H1 (cell line): Measurements from ENCODE around the gene ETNPPL. TPM values are rescaled to one million over a fixed set of nuclear protein-coding genes. Genes with fewer than 3 reads are reported as not detected.

Experiments
- CTCF ChIA-PET: fragments of 300-600 bp; sonication (Branson Sonifier 250); formaldehyde crosslinking; loops from one replicate; lab custom pipeline; 2021; ENCODE audit not compliant: partially characterized antibody; lab: Charles Lee
- POLR2A ChIA-PET: fragments of 300-600 bp; sonication (Branson Sonifier 250); formaldehyde crosslinking; loops from one replicate; lab custom pipeline; 2021; ENCODE audit warnings: inconsistent platforms; ENCODE audit not compliant: partially characterized antibody; lab: Charles Lee
- DNase-seq, 2 experiments: peaks; one replicate each; pipeline versions ENCODE4 v3.0.0 to v3.0.0-alpha.2; 2010 to 2022; ENCODE audit warnings: low spot score in 2 of 2, low read depth in 1 of 2, mixed read lengths in 1 of 2
- FAIRE-seq: peaks from 2 replicates; lab custom pipeline; 2011; peaks lifted over from hg19 to GRCh38; lab: Jason Lieb, UNC
- H2AFZ ChIP-seq: 2 replicates; pipeline ENCODE4 v1.8.1; 2012; ENCODE audit warnings: low read length, inconsistent platforms
- H2AK5ac ChIP-seq: 2 replicates; pipeline ENCODE4 v1.6.1; 2013; ENCODE audit warnings: low read depth, low read length
- H2BK120ac ChIP-seq: replicated peaks from 2 replicates; pipeline ENCODE3; 2013; ENCODE audit warnings: low read depth, low read length, inconsistent platforms
- H2BK12ac ChIP-seq: 2 replicates; pipeline ENCODE4 v1.6.1; 2013; ENCODE audit warnings: low read depth, low read length
- H2BK15ac ChIP-seq: 2 replicates; pipeline ENCODE4 v1.6.1; 2013; ENCODE audit warnings: low read length
- H2BK20ac ChIP-seq: 2 replicates; pipeline ENCODE4 v1.6.1; 2013; ENCODE audit warnings: low read length
- H2BK5ac ChIP-seq: 2 replicates; pipeline ENCODE4 v1.6.1; 2013; ENCODE audit warnings: low read depth, low read length
- H3K14ac ChIP-seq: 2 replicates; pipeline ENCODE4 v1.6.1; 2013; ENCODE audit warnings: inconsistent platforms; ENCODE audit not compliant: insufficient read length
- H3K18ac ChIP-seq: 2 replicates; pipeline ENCODE4 v1.6.1; 2013; ENCODE audit warnings: low read length; ENCODE audit errors: extremely low read depth
- H3K23ac ChIP-seq: 2 replicates; pipeline ENCODE4 v1.6.1; 2013; ENCODE audit warnings: inconsistent platforms; ENCODE audit not compliant: insufficient read length
- H3K23me2 ChIP-seq: 2 replicates; pipeline ENCODE4 v1.6.1; 2013; ENCODE audit warnings: low read depth, low read length
- H3K27ac ChIP-seq: 2 replicates; pipeline ENCODE4 v1.6.1; 2011; ENCODE audit warnings: low read depth, low read length, inconsistent platforms
- H3K27me3 ChIP-seq, 4 experiments: replicated peaks in 1 of 4; 1 replicate in 1 of 4; 2 replicates in 3 of 4; pipeline versions ENCODE4 v1.6.1 to v1.8.1; 2011 to 2013; ENCODE audit warnings: low read length in 3 of 4, mild to moderate bottlenecking in 3 of 4, inconsistent platforms in 2 of 4, mixed read lengths in 2 of 4, moderate library complexity in 1 of 4; ENCODE audit not compliant: control insufficient read depth in 3 of 4, insufficient read depth in 3 of 4; ENCODE audit errors: extremely low read depth in 1 of 4
- H3K36me3 ChIP-seq, 4 experiments: 2 replicates each; pipeline versions ENCODE4 v1.6.1 to v1.8.1; 2011 to 2013; ENCODE audit warnings: mild to moderate bottlenecking in 4 of 4, low read length in 3 of 4, moderate library complexity in 2 of 4, control low read depth in 1 of 4, inconsistent platforms in 1 of 4; ENCODE audit not compliant: insufficient read depth in 4 of 4, control insufficient read depth in 2 of 4
- H3K4ac ChIP-seq: replicated peaks from 2 replicates; pipeline ENCODE3; 2013; ENCODE audit warnings: low read length, low read depth, mixed read lengths, inconsistent platforms; ENCODE audit not compliant: insufficient read length
- H3K4me1 ChIP-seq, 4 experiments: replicated peaks in 1 of 4; 1 replicate in 1 of 4; 2 replicates in 3 of 4; pipeline versions ENCODE4 v1.6.1 to v1.8.1; 2011 to 2013; ENCODE audit warnings: low read length in 3 of 4, inconsistent platforms in 2 of 4, mixed read lengths in 1 of 4; ENCODE audit not compliant: insufficient read depth in 4 of 4, control insufficient read depth in 3 of 4
- H3K4me2 ChIP-seq, 2 experiments: 2 replicates each; pipeline versions ENCODE4 v1.6.1 to v1.8.1; 2011 to 2013; ENCODE audit warnings: low read depth in 2 of 2, low read length in 2 of 2, control low read depth in 1 of 2, inconsistent platforms in 1 of 2, mild to moderate bottlenecking in 1 of 2; ENCODE audit not compliant: insufficient read depth in 1 of 2
- H3K4me3 ChIP-seq, 4 experiments: fragments of 200-600, 300-600 bp in 1 of 4; sonication (generic), shearing (Covaris generic), sonication (Bioruptor Twin) in 1 of 4; 2 replicates each; pipeline versions ENCODE4 v1.5.1 to v1.8.1; 2011 to 2016; ENCODE audit warnings: low read length in 4 of 4, low read depth in 3 of 4, control low read depth in 2 of 4, inconsistent platforms in 2 of 4, mild to moderate bottlenecking in 2 of 4, mixed read lengths in 1 of 4, moderate library complexity in 1 of 4; ENCODE audit not compliant: insufficient read depth in 2 of 4; ENCODE audit errors: extremely low read depth in 1 of 4
- H3K56ac ChIP-seq: replicated peaks from 2 replicates; pipeline ENCODE3; 2013; ENCODE audit warnings: low read depth, mild to moderate bottlenecking, mixed read lengths, low read length, inconsistent platforms; ENCODE audit not compliant: insufficient read length
- H3K79me1 ChIP-seq: 2 replicates; pipeline ENCODE4 v1.6.1; 2013; ENCODE audit warnings: low read depth, low read length, control low read depth
- H3K79me2 ChIP-seq, 2 experiments: 2 replicates each; pipeline versions ENCODE4 v1.6.1 to v1.8.1; 2012 to 2013; ENCODE audit warnings: low read length in 2 of 2, mild to moderate bottlenecking in 2 of 2, inconsistent platforms in 1 of 2; ENCODE audit not compliant: insufficient read depth in 2 of 2, control insufficient read depth in 1 of 2
- H3K9ac ChIP-seq, 4 experiments: replicated peaks in 1 of 4; 1 replicate in 1 of 4; 2 replicates in 3 of 4; pipeline versions ENCODE4 v1.6.1 to v1.8.1; 2011 to 2013; ENCODE audit warnings: low read depth in 3 of 4, low read length in 3 of 4, control low read depth in 2 of 4, mild to moderate bottlenecking in 2 of 4, moderate library complexity in 2 of 4, inconsistent platforms in 1 of 4; ENCODE audit errors: extremely low read depth in 1 of 4
- H3K9me3 ChIP-seq, 2 experiments: 2 replicates each; pipeline versions ENCODE4 v1.6.1 to v1.8.1; 2012 to 2013; ENCODE audit warnings: mild to moderate bottlenecking in 2 of 2, moderate library complexity in 2 of 2, control low read depth in 1 of 2, inconsistent platforms in 1 of 2, low read depth in 1 of 2, low read length in 1 of 2, mixed read lengths in 1 of 2; ENCODE audit not compliant: insufficient read depth in 2 of 2
- H4K20me1 ChIP-seq, 2 experiments: replicated peaks in 1 of 2; 2 replicates each; pipeline versions ENCODE3 to v1.8.1; 2011 to 2013; ENCODE audit warnings: inconsistent platforms in 2 of 2, low read length in 2 of 2, mild to moderate bottlenecking in 1 of 2; ENCODE audit not compliant: insufficient read depth in 2 of 2, control insufficient read depth in 1 of 2
- H4K5ac ChIP-seq: 2 replicates; pipeline ENCODE4 v1.6.1; 2013; ENCODE audit warnings: low read length, low read depth, mixed read lengths, inconsistent platforms; ENCODE audit not compliant: insufficient read length
- H4K8ac ChIP-seq: 2 replicates; pipeline ENCODE4 v1.8.0; 2013; ENCODE audit warnings: mild to moderate bottlenecking, moderate library complexity, low read length, inconsistent platforms; ENCODE audit not compliant: insufficient read depth; ENCODE audit errors: extremely low read depth
- H4K91ac ChIP-seq: replicated peaks from 2 replicates; pipeline ENCODE3; 2013; ENCODE audit warnings: low read length, mixed read lengths, inconsistent platforms; ENCODE audit not compliant: insufficient read length
- POU5F1 ChIP-seq: IDR thresholded peaks from 2 replicates; pipeline ENCODE4 v1.6.1; 2011; ENCODE audit warnings: low read depth, mild to moderate bottlenecking, low read length, moderate library complexity
- WGBS, 2 experiments: shearing (Covaris generic) in 1 of 2; methylation state at CpG; one replicate each; pipeline versions ENCODE4 v1.1.6 to v1.1.7; 2013 to 2015; ENCODE audit warnings: low lambda C conversion rate in 2 of 2, mixed read lengths in 2 of 2, inconsistent platforms in 1 of 2, low coverage in 1 of 2, missing lambda C conversion rate in 1 of 2; ENCODE audit not compliant: insufficient replicate concordance in 2 of 2, insufficient coverage in 1 of 2, insufficient read length in 1 of 2; ENCODE audit errors: extremely low coverage in 1 of 2, missing lambda C conversion rate in 1 of 2; 5-methylcytosine and 5-hydroxymethylcytosine counted together
- polyA plus RNA-seq, 7 experiments: library from polyadenylated mRNA; depleted of rRNA in 3 of 7; stranded (reverse) in 5 of 7; unstranded in 2 of 7; fragments of >200 nt in 5 of 7; fragments of 200-250 nt in 2 of 7; gene quantifications; 1 replicate in 5 of 7; 2 replicates in 1 of 7; 4 replicates in 1 of 7; pipeline versions ENCODE4 v1.2.1 to v1.2.3, GENCODE V29; 2011 to 2013; ENCODE audit warnings: missing spikeins in 2 of 7, mixed read lengths in 2 of 7
- total RNA-seq: library from RNA; stranded (reverse); fragmentation: NEBNext Ultra II Directional; extraction: Animal tissue kit (Norgen Biotek cat#: 25700); gene quantifications from 2 replicates; pipeline ENCODE4 v1.2.1, GENCODE V29; 2021

ETNPPL gene
- total and polyA plus RNA-seq, 2 of the 8 experiments (the other 6 are each of a cell fraction or from before 2014, with no cell fraction given): 0.80 to 2.5 TPM

DNA sequence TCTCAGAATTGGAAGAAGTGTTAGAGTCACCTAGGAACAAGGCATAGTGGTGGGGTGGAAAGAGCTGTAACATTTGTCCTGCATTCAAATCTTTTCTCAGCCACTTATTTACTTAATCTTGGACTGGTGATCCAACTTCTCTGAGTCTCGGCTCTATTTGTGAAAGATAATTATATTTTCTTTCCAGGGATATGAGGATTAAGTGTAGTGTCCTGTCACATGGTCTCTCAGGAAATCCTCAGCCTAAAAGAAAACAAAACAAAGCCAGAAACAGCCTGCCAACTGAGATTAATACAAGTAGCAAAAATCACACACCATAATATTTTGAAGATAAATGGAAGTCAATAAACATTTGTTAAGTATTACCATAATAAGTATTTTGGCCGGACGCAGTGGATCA is 33.3 kb upstream of the ETNPPL start:
- WGBS, 2 experiments: 86% methylated on average over 3 of the region's 3 CpGs; no CpG with 5 or more reads in 1 of the 2 experiments
- no peak overlapping the region for H4K91ac ChIP-seq
- H4K5ac ChIP-seq: no peak overlapping the region
- H4K20me1 ChIP-seq: no peaks in the 10 kb centered on the region
- POLR2A ChIA-PET: no interaction called here
- no peak for DNase-seq
- FAIRE-seq: no peak
- no peak overlapping the region for H2BK20ac ChIP-seq
- no peak overlapping the region for H3K9ac ChIP-seq
- no peak overlapping the region for H2AK5ac ChIP-seq
- no peaks in the 10 kb centered on the region for H3K36me3 ChIP-seq
- H2BK5ac ChIP-seq: no peak overlapping the region
- no peak overlapping the region for H3K4me2 ChIP-seq
- H2AFZ ChIP-seq: no peak overlapping the region
- no peak overlapping the region for H3K4me3 ChIP-seq
- H3K4ac ChIP-seq: no peak overlapping the region
- H4K8ac ChIP-seq: no peak overlapping the region
- H3K23ac ChIP-seq: no peak overlapping the region
- no peaks in the 10 kb centered on the region for H3K27me3 ChIP-seq
- no peaks in the 10 kb centered on the region for H3K4me1 ChIP-seq
- H3K14ac ChIP-seq: no peak overlapping the region
- H3K79me2 ChIP-seq: no peaks in the 10 kb centered on the region
- no peak overlapping the region for H3K56ac ChIP-seq
- no peaks in the 10 kb centered on the region for H3K79me1 ChIP-seq
- TF ChIP-seq POU5F1: no peak
- H2BK12ac ChIP-seq: no peak overlapping the region
- H3K23me2 ChIP-seq: no peaks in the 10 kb centered on the region
- no peak overlapping the region for H2BK120ac ChIP-seq
- H3K9me3 ChIP-seq: no peaks in the 10 kb centered on the region
- no peak overlapping the region for H2BK15ac ChIP-seq
- H3K18ac ChIP-seq: no peak overlapping the region
- no peak overlapping the region for H3K27ac ChIP-seq
- CTCF ChIA-PET: interaction anchor here (0.6 kb wide), 1 partner anchor 1549 kb away, joined by 3 read pairs; no protein-coding TSS in a partner anchor
